HepG2 (cell line): ENCODE results near the gene ARHGAP22. TPM values are rescaled to one million over a fixed set of nuclear protein-coding genes. Genes with fewer than 3 reads are reported as not detected.

Source experiments
- ATAC-seq: fragments of 200-7000 bp; cut with Tn5 transposase; 3 replicates; pipeline ENCODE4 v1.9.1; 2020; ENCODE audit warnings: mild to moderate bottlenecking, moderate library complexity
- BruUV-seq: library from RNA; stranded (reverse); fragments of 400-500 nt; replicated peaks from 2 replicates; lab custom pipeline; 2021; lab: Mats Ljungman, UMichigan
- CTCF ChIA-PET: fragments of 300-600 bp; formaldehyde crosslinking; extraction: SDS; loops from one replicate; lab custom pipeline; 2021; ENCODE audit warnings: low total read pairs, inconsistent platforms, low intra/inter-chr PET ratio; lab: Yijun Ruan, JAX
- POLR2A ChIA-PET: fragments of 350-600 bp; sonication (Branson Sonifier 250); formaldehyde crosslinking; loops from one replicate; lab custom pipeline; 2020; ENCODE audit warnings: antibody characterized with exemption, inconsistent platforms; lab: Yijun Ruan, JAX
- DNase-seq: peaks from one replicate; pipeline ENCODE4 v3.0.0-alpha.2; 2015; ENCODE audit warnings: low spot score
- FAIRE-seq: peaks from 3 replicates; lab custom pipeline; 2011; peaks lifted over from hg19 to GRCh38; lab: Jason Lieb, UNC
- H2AFZ ChIP-seq: one replicate; pipeline ENCODE4 v1.6.1; 2011; ENCODE audit warnings: low read length, inconsistent platforms
- H3K27ac ChIP-seq: fragments of 300-600 bp; 3 replicates; pipeline ENCODE4 v1.8.0; 2011; ENCODE audit warnings: mixed run types, mild to moderate bottlenecking, mixed read lengths, low read length, inconsistent platforms; ENCODE audit not compliant: insufficient read depth; ENCODE audit errors: extremely low read length
- H3K27me3 ChIP-seq, 2 experiments: fragments of 200-600 bp in 1 of 2; 2 replicates in 1 of 2; 3 replicates in 1 of 2; pipeline versions ENCODE4 v1.6.0 to v1.8.0; 2011; ENCODE audit warnings: low read length in 2 of 2, mild to moderate bottlenecking in 2 of 2, moderate library complexity in 2 of 2, inconsistent platforms in 1 of 2; ENCODE audit not compliant: insufficient read depth in 2 of 2, control insufficient read depth in 1 of 2
- H3K36me3 ChIP-seq, 2 experiments: fragments of 200-600 bp in 1 of 2; replicated peaks in 1 of 2; 2 replicates in 1 of 2; 3 replicates in 1 of 2; pipeline versions ENCODE4 v1.5.1 to v1.8.0; 2011; ENCODE audit warnings: low read length in 2 of 2, inconsistent platforms in 1 of 2; ENCODE audit not compliant: insufficient read depth in 2 of 2, control insufficient read depth in 1 of 2
- H3K4me1 ChIP-seq: 2 replicates; pipeline ENCODE4 v1.5.1; 2012; ENCODE audit warnings: low read length, inconsistent platforms; ENCODE audit not compliant: insufficient read depth
- H3K4me2 ChIP-seq: 2 replicates; pipeline ENCODE4 v1.6.0; 2011; ENCODE audit warnings: low read depth, low read length, inconsistent platforms
- H3K4me3 ChIP-seq, 3 experiments: fragments of 200-600 bp in 1 of 3; sonication (generic), shearing (Covaris generic) in 1 of 3; replicated peaks in 1 of 3; 2 replicates each; pipeline ENCODE4 v1.5.1; 2011 to 2016; ENCODE audit warnings: low read length in 3 of 3, inconsistent platforms in 2 of 3, low read depth in 2 of 3, mild to moderate bottlenecking in 2 of 3, control low read depth in 1 of 3, mixed read lengths in 1 of 3; ENCODE audit not compliant: insufficient read depth in 1 of 3
- H3K79me2 ChIP-seq: one replicate; pipeline ENCODE4 v1.6.1; 2011; ENCODE audit warnings: low read length, inconsistent platforms; ENCODE audit not compliant: insufficient read depth
- H3K9ac ChIP-seq: 2 replicates; pipeline ENCODE4 v1.6.0; 2011; ENCODE audit warnings: mild to moderate bottlenecking, low read depth, low read length, inconsistent platforms; ENCODE audit not compliant: insufficient read depth
- H3K9me3 ChIP-seq: 2 replicates; pipeline ENCODE4 v1.5.1; 2012; ENCODE audit warnings: mild to moderate bottlenecking, low read length
- H4K20me1 ChIP-seq: 2 replicates; pipeline ENCODE4 v1.6.0; 2011; ENCODE audit warnings: inconsistent platforms, mild to moderate bottlenecking, low read length, moderate library complexity; ENCODE audit not compliant: insufficient read depth
- ATF4 ChIP-seq, 2 experiments: fragments of 450-650 bp in 1 of 2; sonication (generic) in 1 of 2; formaldehyde crosslinking; IDR thresholded peaks; 2 replicates each; pipeline versions ENCODE4 v1.5.0 to v1.8.0; 2020 to 2022; ENCODE audit warnings: mild to moderate bottlenecking in 1 of 2, missing genetic modification reagents in 1 of 2
- ZBTB21 ChIP-seq: sonication (generic); formaldehyde crosslinking; IDR thresholded peaks from 2 replicates; pipeline ENCODE4 v1.4.0; 2020; ENCODE audit warnings: missing genetic modification reagents
- ZNF3 ChIP-seq: IDR thresholded peaks from 2 replicates; pipeline ENCODE4 v1.7.0; 2017; ENCODE audit warnings: inconsistent platforms
- ZNF891 ChIP-seq: sonication (generic); formaldehyde crosslinking; IDR thresholded peaks from 2 replicates; pipeline ENCODE4 v1.5.0; 2020; ENCODE audit warnings: mild to moderate bottlenecking, missing genetic modification reagents
- WGBS: methylation state at CpG from one replicate; pipeline ENCODE4 v1.1.6; 2017; ENCODE audit warnings: low lambda C conversion rate; 5-methylcytosine and 5-hydroxymethylcytosine counted together
- in situ Hi-C: cut with HindIII; loops from 2 replicates; pipeline ENCODE4 v1.10.0; 2017; ENCODE audit warnings: low pct_unique_long_range_greater_than_20kb; ENCODE audit not compliant: extremely low pct_ligation_motif_present
- intact Hi-C: fragments of 100-400 bp; cut with micrococcal nuclease; formaldehyde crosslinking; loops from one replicate; pipeline ENCODE4 v1.10.0; 2022; ENCODE audit not compliant: unreplicated experiment
- polyA plus RNA-seq, 8 experiments: library from polyadenylated mRNA; depleted of rRNA in 3 of 8; stranded (reverse) in 7 of 8; unstranded in 1 of 8; fragments of >200 nt; fragmentation: Illumina TruSeq in 4 of 8; extraction: Trizol in 4 of 8; gene quantifications; 2 replicates each; pipeline versions ENCODE4 v1.2.1 to v1.2.3, GENCODE V29; 2011 to 2016; ENCODE audit warnings: low read depth in 4 of 8, missing spikeins in 1 of 8, mixed read lengths in 1 of 8; ENCODE audit not compliant: insufficient read depth in 1 of 8
- total RNA-seq, 5 experiments: library from RNA; depleted of rRNA; stranded (reverse); fragments of >200 nt; fragmentation: Illumina TruSeq; extraction: Trizol; gene quantifications; 2 replicates each; pipeline ENCODE4 v1.2.3, GENCODE V29; 2016; ENCODE audit warnings: low read depth in 1 of 5
- TF ChIP-seq, protein P1 (sequence below): sonication (generic); formaldehyde crosslinking; IDR thresholded peaks from 2 replicates; pipeline ENCODE4 v1.9.0; 2022; ENCODE audit warnings: low read depth, missing genetic modification reagents

Gene ARHGAP22
- total and polyA plus RNA-seq, 2 of the 13 experiments (the other 11 are each of a cell fraction or from before 2014, with no cell fraction given) = 0.08 to 0.38 TPM

DNA sequence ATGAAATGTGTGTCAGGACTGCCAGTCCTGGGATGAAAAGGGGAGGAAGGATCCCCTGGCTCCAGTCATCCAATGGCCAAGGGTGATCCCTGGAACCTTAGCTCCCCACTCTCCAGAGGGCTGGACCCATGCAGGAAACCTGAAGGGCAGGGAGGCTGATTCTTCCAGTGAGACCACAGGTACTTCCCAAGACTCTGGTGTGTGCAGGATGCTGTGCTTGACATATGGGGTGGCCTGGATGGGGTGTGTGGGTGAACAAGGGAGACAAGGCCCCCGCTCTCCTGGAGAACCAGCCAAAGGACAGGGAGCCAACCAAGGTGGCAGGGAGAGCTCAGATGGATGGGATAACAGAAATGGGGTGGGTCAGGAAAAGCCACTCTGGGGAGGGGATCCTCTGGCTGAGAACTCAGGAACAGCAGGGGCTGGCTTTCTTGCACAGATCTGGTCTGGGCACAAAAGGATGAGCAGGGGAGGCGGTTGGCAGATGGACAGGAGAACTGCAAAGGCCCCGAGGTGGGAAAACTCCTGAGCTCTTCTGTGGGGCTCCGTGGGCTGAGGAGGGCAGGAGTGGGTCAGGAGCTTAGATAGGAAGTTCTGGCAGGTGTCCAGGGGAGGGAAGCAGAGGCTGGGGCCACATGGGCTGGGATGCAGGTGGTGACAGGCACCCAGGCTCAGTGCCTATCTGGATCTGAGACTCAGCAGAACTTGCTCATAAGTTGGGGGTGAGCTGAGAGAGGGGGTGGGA, 100.6 kb downstream of the ARHGAP22 start:
- no TSS peak for BruUV-seq
- DNase-seq = no peak
- H3K4me1 ChIP-seq = 0 out of 2 replicates have a peak, but pooled peaks cover 6% of the 10 kb centered on the region
- no peaks in the 10 kb centered on the region for H3K36me3 ChIP-seq
- no peak overlapping the region for H3K9ac ChIP-seq
- CTCF ChIA-PET = interaction anchor here (3.1 kb wide), 1 partner anchor 140 kb away, joined by 46 read pairs; no protein-coding TSS in a partner anchor
- H3K79me2 ChIP-seq = no peaks in the 10 kb centered on the region
- no peak overlapping the region for H2AFZ ChIP-seq
- no peaks in the 10 kb centered on the region; a peak in 2 of 5 replicates for H3K27me3 ChIP-seq
- TF ChIP-seq, protein P1, sequence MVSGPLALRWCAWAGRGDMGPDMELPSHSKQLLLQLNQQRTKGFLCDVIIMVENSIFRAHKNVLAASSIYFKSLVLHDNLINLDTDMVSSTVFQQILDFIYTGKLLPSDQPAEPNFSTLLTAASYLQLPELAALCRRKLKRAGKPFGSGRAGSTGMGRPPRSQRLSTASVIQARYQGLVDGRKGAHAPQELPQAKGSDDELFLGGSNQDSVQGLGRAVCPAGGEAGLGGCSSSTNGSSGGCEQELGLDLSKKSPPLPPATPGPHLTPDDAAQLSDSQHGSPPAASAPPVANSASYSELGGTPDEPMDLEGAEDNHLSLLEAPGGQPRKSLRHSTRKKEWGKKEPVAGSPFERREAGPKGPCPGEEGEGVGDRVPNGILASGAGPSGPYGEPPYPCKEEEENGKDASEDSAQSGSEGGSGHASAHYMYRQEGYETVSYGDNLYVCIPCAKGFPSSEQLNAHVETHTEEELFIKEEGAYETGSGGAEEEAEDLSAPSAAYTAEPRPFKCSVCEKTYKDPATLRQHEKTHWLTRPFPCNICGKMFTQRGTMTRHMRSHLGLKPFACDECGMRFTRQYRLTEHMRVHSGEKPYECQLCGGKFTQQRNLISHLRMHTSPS (CRISPR knock-in tag) = no peak
- no peak for TF ChIP-seq ZNF3 (CRISPR knock-in tag)
- TF ChIP-seq ZBTB21 (CRISPR knock-in tag) = no peak
- no peak for TF ChIP-seq ZNF891
- TF ChIP-seq ATF4 (CRISPR knock-in tag; IDR thresholded peaks at IDR 0.05) = no peak
- in situ Hi-C loops (no loop called here), intact Hi-C loops (no loop called here)
- FAIRE-seq = no peak
- H4K20me1 ChIP-seq = no peaks in the 10 kb centered on the region
- H3K27ac ChIP-seq = no peak overlapping the region
- 25% methylated on average over 4 of the region's 4 CpGs for WGBS
- no peak overlapping the region for H3K4me2 ChIP-seq
- no peak overlapping the region for H3K4me3 ChIP-seq
- no peak for ATAC-seq
- POLR2A ChIA-PET = no interaction called here
- no peaks in the 10 kb centered on the region for H3K9me3 ChIP-seq
